Uterus (tissue), 4 donors: ENCODE data around the gene CDKN2B-AS1. TPM values are rescaled to one million over a fixed set of nuclear protein-coding genes. Genes with fewer than 3 reads are reported as not detected.

Experiments
- DNase-seq, 2 donors: peaks; one replicate each; pipeline ENCODE4 v3.0.0-alpha.2; 2019 to 2020
- H3K27ac ChIP-seq, 2 donors: fragments of 200-600 bp; sonication (generic); 1 replicate in 1 of 2; 2 replicates in 1 of 2; pipeline ENCODE4 v1.5.1; 2016 to 2018
- H3K27me3 ChIP-seq, 2 donors: fragments of 200-600 bp; sonication (generic); one replicate each; pipeline ENCODE4 v1.5.1; 2018 to 2019; ENCODE audit warnings: control low read depth in 1 of 2
- H3K36me3 ChIP-seq, 2 donors: fragments of 200-600 bp; sonication (generic); one replicate each; pipeline ENCODE4 v1.5.1; 2019; ENCODE audit warnings: control low read depth in 1 of 2
- H3K4me1 ChIP-seq, 2 donors: fragments of 200-600 bp; sonication (generic); one replicate each; pipeline ENCODE4 v1.5.1; 2018 to 2019; ENCODE audit warnings: control low read depth in 1 of 2
- H3K4me3 ChIP-seq, 2 donors: fragments of 200-600 bp; sonication (generic); 1 replicate in 1 of 2; 2 replicates in 1 of 2; pipeline ENCODE4 v1.5.1; 2018 to 2019; ENCODE audit warnings: mild to moderate bottlenecking in 1 of 2
- H3K9me3 ChIP-seq, 2 donors: fragments of 200-600 bp; sonication (generic); one replicate each; pipeline ENCODE4 v1.5.1; 2019; ENCODE audit warnings: control low read depth in 1 of 2
- CTCF ChIP-seq, 4 experiments: fragments of 200-600 bp in 2 of 4; fragments of 450-650 bp in 2 of 4; sonication (generic) in 2 of 4; IDR thresholded peaks; one replicate each; pipeline ENCODE4 v1.5.1; 2016 to 2019; ENCODE audit warnings: antibody characterized with exemption in 4 of 4, mild to moderate bottlenecking in 2 of 4, moderate library complexity in 1 of 4
- POLR2A ChIP-seq, 2 donors: fragments of 450-650 bp; IDR thresholded peaks; one replicate each; pipeline ENCODE4 v1.6.1; 2016; ENCODE audit warnings: antibody characterized with exemption in 2 of 2, mild to moderate bottlenecking in 1 of 2, moderate library complexity in 1 of 2
- intact Hi-C: fragments of 100-400 bp; cut with DNase I; formaldehyde crosslinking; loops from one replicate; pipeline ENCODE4 v1.15.1; 2023; ENCODE audit warnings: low total_unique reads
- total RNA-seq, 4 donors: library from RNA; depleted of rRNA in 3 of 4; stranded (reverse); fragments of >200 nt in 3 of 4; gene quantifications; one replicate each; pipeline versions ENCODE4 v1.1.0 to v1.2.4, GENCODE V29; 2014 to 2023
- donor health status: DM: yes; HTN: yes; CAD: no.

The CDKN2B-AS1 gene
- total RNA-seq, 4 donors from 2014 or later: 0.29 to 1.8 (median 0.35) TPM; not detected in 1

- Histone ChIP-seq H3K36me3 (no peaks in the 10 kb centered on the region), H3K4me1 (no peaks in the 10 kb centered on the region), H3K27ac (no peak overlapping the region), H3K27me3 (peaks cover 0 to 74% of the 10 kb centered on the region in 2 donors), H3K4me3 (no peak overlapping the region), H3K9me3 (no peaks in the 10 kb centered on the region)
- intact Hi-C loops: no loop called here
- DNase-seq: no peak
- no peak for TF ChIP-seq CTCF (IDR thresholded peaks at IDR 0.05)
Measured at GRCh38 chr9:21982861-21983560, 11.6 kb upstream of the CDKN2B-AS1 start.

- H3K27me3 ChIP-seq: peaks cover 0 to 73% of the 10 kb centered on the region in 2 donors
- no peaks in the 10 kb centered on the region for H3K4me1 ChIP-seq
- no peaks in the 10 kb centered on the region for H3K36me3 ChIP-seq
- no peaks in the 10 kb centered on the region for H3K9me3 ChIP-seq
- intact Hi-C loops: no loop called here
- H3K27ac ChIP-seq: no peak overlapping the region
- TF ChIP-seq CTCF (IDR thresholded peaks at IDR 0.05): no peak
- TF ChIP-seq POLR2A (IDR thresholded peaks at IDR 0.05): no peak
- DNase-seq: no peak
- H3K4me3 ChIP-seq: no peak overlapping the region
Measured at GRCh38 chr9:21983561-21983935, 11.0 kb upstream of the CDKN2B-AS1 start.

- DNase-seq: no peak
- peaks cover 0 to 73% of the 10 kb centered on the region in 2 donors for H3K27me3 ChIP-seq
- TF ChIP-seq POLR2A (IDR thresholded peaks at IDR 0.05): no peak
- no peak for TF ChIP-seq CTCF (IDR thresholded peaks at IDR 0.05)
- no peak overlapping the region for H3K27ac ChIP-seq
- H3K9me3 ChIP-seq: no peaks in the 10 kb centered on the region
- no peaks in the 10 kb centered on the region for H3K4me1 ChIP-seq
- no peaks in the 10 kb centered on the region for H3K36me3 ChIP-seq
- no peak overlapping the region for H3K4me3 ChIP-seq
- intact Hi-C loops: no loop called here
Measured at GRCh38 chr9:21984101-21984500, 10.5 kb upstream of the CDKN2B-AS1 start.

GRCh38 chr9:21985964-21986667 lies 8.5 kb upstream of the CDKN2B-AS1 start:
- no peak overlapping the region for H3K4me3 ChIP-seq
- H3K36me3 ChIP-seq: no peaks in the 10 kb centered on the region
- no peaks in the 10 kb centered on the region for H3K4me1 ChIP-seq
- no peak for TF ChIP-seq POLR2A (IDR thresholded peaks at IDR 0.05)
- TF ChIP-seq CTCF (IDR thresholded peaks at IDR 0.05): no peak
- no peak for DNase-seq
- H3K27ac ChIP-seq: no peak overlapping the region
- no peaks in the 10 kb centered on the region for H3K9me3 ChIP-seq
- intact Hi-C loops: no loop called here
- H3K27me3 ChIP-seq: peaks cover 0 to 86% of the 10 kb centered on the region in 2 donors
